Occipital lobe (tissue), 3 donors: ENCODE results near the gene KRTAP9-7. TPM values are rescaled to one million over a fixed set of nuclear protein-coding genes. Genes with fewer than 3 reads are reported as not detected.

Experiments
- DNase-seq: peaks from one replicate; lab custom pipeline; 2025; lab: John Stamatoyannopoulos, UW
- small RNA-seq: library from RNA; depleted of rRNA; stranded (forward); fragments of <200 nt; gene quantifications from one replicate; pipeline ENCODE3, GENCODE V24; 2014
- total RNA-seq: library from RNA; depleted of rRNA; stranded (reverse); fragments of >200 nt; gene quantifications from one replicate; pipeline ENCODE4 v1.2.3, GENCODE V29; 2014

The KRTAP9-7 gene
- total RNA-seq, 1 donor from 2014 or later, result not detected

DNA sequence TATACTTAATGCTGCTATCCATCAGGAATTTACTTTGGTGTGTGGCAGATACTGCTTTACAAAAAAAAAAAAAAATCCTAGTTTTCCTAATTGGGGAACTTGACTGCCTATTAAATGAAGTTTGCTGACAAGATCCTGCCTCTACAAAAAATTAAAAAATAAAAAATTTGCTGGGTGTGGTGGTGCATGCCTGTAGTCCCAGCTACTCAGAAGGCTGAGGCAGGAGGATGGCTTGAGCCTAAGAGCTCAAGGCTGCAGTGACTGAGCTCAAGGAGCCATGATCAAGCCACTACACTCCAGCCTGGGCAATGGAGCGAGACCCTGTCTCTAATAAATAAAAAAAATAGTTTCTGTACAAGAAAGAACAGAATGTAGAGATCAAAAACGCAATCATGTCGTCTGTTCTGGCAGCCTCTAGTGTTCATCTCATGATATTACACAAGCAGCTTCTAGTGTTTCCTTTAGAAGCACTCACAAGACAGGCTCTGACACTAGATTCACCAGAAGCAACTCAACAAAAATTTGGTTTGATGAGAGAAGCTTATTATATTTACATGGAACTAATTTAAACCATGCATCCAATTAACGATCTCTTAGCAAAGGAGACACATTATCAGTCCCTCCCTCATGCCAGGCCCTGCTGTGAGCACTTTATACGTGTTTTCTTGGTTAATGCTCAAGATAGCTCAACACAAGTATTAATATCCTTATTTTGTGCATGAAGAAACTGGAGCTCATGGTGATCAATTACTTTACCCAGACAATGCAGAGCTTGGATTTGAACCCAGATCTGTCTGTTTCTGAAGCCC is 46.8 kb downstream of the KRTAP9-7 start:
- no peak for DNase-seq

DNA sequence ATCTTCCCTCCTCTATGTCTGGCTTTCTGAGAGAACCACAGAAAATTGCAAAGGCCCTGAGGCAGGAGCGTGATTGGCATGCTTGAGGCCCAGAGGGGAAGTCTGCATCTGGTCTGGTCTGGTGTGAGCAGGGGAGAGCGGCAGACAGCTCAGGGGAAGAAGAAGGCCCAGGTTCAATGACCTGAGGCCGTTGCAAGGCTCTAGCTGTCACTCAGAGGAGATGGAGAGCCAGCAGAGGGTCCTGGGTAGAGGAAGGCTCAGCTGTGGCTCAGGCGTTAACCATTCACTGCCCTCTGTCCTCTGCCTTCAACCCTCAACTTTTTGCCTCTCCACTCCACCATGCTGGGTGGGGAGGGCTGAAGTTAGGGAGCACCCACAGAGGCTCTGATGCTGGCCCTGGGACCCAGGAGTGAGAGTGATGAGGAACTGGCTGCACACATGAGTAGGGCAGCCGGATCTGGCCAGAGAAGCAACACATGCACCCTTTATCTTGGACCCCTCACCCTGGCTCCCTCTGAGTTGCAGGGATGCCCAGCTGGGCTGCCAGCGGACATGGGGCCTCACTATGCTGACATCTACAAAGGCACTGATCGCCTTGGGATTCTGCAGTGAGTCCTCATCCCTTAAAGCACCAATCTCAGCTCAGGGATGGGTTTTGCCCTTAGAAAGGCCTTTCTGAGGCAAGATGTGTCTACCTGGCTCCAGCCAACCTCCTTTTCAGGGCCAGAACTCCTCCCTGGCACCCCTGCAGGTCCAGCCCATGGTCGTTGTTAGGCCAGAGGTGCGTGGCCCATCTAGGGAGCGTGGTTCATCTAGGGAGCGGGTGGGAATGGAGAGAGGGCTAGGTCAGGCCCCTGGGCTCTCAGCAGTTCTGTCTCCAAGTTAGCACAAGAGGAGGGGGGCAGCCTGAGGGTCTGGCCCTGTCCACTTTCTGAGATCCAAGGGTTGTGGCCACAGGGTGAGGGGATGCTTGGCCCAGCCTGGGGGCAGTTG is 47.7 kb downstream of the KRTAP9-7 start:
- DNase-seq, result no peak

DNA sequence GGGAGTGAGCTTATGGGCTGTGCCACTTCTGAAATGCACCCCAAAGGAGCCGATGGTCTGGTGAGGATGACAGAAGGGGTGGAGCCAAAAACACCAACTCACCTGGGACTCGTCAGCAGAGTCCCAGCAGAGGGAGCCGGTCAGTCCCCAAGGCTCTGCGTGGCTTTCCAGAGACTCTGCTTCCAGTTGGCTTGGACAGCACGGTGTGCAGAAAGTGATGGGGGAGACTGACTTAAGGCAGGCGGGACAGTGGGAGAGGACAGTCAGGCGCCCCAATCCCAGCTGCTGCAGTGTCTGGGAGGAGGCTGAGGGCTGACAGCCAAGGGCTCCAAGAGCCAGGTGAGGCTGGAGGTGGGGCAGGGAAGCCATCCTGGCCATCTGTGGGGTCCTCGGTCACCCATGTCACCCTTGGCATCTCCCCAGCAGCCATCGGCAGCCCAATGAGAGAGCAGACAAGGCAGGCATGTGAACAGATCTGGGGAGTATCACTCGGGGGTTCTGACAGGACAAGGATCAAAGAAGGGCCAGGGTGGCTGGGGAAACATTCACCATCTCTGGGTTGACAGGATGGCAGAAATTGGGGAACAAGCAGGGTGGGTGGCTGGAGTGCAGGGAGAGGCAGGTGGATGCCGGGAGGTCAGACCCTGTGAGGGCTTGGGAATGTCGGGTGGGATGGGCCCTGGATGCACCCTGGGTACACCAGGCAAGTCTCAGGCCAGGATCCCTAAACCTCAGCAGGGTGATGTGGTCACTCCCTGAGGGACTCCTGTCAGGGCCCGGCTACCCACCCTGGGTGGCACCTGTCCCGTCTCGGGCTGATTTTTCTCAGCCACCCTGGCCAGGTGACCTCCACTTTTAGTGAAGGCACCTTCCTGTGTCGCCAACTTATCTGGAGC is 48.9 kb downstream of the KRTAP9-7 start:
- DNase-seq, result no peak

DNA sequence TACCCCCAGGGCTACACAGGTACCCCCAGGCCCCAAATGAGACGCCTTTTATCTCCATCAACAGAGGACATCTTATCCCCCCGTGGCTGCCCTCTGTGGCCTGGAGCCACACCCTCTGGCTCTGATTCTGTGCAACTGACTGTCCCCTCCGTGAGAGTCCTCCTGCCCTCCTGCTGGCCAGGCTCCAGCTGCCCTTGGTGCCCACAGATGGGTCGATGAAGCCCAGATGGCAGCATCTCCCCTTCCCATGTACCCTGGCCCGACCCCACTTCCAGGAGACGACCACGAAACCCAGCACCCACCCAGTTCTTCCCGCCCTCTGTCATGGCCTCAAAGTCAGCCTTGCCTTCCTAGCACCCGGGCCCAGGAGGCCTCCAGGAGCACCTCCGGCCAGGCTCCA is 49.6 kb downstream of the KRTAP9-7 start:
- no peak for DNase-seq

DNA sequence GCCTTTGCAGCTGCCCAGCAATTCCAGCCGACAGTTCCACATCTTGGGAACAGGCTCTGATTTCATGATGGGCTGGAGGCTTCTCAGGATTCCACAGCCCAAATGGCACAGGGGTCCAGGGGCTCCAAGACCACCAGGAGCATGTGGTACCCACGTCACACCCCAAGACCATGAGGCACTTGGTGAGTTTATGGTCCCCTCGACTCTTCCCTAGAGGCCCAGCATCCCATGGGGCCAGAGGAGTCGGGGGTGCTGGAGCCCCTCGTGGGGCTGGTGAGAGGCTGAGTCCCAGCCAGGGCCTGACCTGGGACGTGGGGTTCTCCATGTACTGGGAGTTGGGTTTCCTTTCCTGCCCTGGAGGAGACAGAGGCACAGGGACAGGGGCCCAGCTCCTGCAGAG is 50.1 kb downstream of the KRTAP9-7 start:
- DNase-seq, result no peak

Small RNAs within 50 kb of the gene (small RNA-seq; reads per million reads assigned to genes)
- not detected for gene KRTAP9-10P

Other genes with a start within 250 kb of the KRTAP9-7 start
- not detected for gene KRTAP1-5, start 248.5 kb upstream of the KRTAP9-7 start, total RNA-seq
- not detected for gene KRTAP1-4, start 245.5 kb upstream of the KRTAP9-7 start, total RNA-seq
- gene KRTAP1-3, start 240.8 kb upstream of the KRTAP9-7 start, total RNA-seq, result not detected
- gene KRTAP1-1, start 234.2 kb upstream of the KRTAP9-7 start, total RNA-seq, result not detected
- gene KRTAP2-1, start 228.4 kb upstream of the KRTAP9-7 start, total RNA-seq, result not detected
- gene KRTAP2-2, start 220.5 kb upstream of the KRTAP9-7 start, total RNA-seq, result not detected
- not detected for gene KRTAP2-3, start 215.6 kb upstream of the KRTAP9-7 start, total RNA-seq
- gene KRTAP2-4, start 209.8 kb upstream of the KRTAP9-7 start, total RNA-seq, result not detected
- not detected for gene KRTAP4-7, start 191.5 kb upstream of the KRTAP9-7 start, total RNA-seq
- gene KRTAP4-8, start 177.6 kb upstream of the KRTAP9-7 start, total RNA-seq, result not detected
- gene KRTAP4-16, start 173.5 kb upstream of the KRTAP9-7 start, total RNA-seq, result not detected
- not detected for gene KRTAP4-9, start 170.3 kb upstream of the KRTAP9-7 start, total RNA-seq
- gene KRTAP4-11, start 157.3 kb upstream of the KRTAP9-7 start, total RNA-seq, result not detected
- gene KRTAP4-12, start 151.5 kb upstream of the KRTAP9-7 start, total RNA-seq, result not detected
- not detected for gene KRTAP4-6, start 135.2 kb upstream of the KRTAP9-7 start, total RNA-seq
- not detected for gene KRTAP4-5, start 125.9 kb upstream of the KRTAP9-7 start, total RNA-seq
- gene KRTAP4-4, start 115.0 kb upstream of the KRTAP9-7 start, total RNA-seq, result not detected
- not detected for gene KRTAP4-3, start 107.5 kb upstream of the KRTAP9-7 start, total RNA-seq
- gene KRTAP4-2, start 97.5 kb upstream of the KRTAP9-7 start, total RNA-seq, result not detected
- not detected for gene KRTAP4-1, start 90.8 kb upstream of the KRTAP9-7 start, total RNA-seq
- gene KRTAP9-1, start 85.8 kb upstream of the KRTAP9-7 start, total RNA-seq, result not detected
- gene KRTAP9-2, start 49.0 kb upstream of the KRTAP9-7 start, total RNA-seq, result not detected
- not detected for gene KRTAP9-3, start 43.2 kb upstream of the KRTAP9-7 start, total RNA-seq
- gene KRTAP9-8, start 37.7 kb upstream of the KRTAP9-7 start, total RNA-seq, result not detected
- not detected for gene KRTAP9-4, start 26.0 kb upstream of the KRTAP9-7 start, total RNA-seq
- gene KRTAP9-9, start 20.3 kb upstream of the KRTAP9-7 start, total RNA-seq, result not detected
- not detected for gene KRTAP9-6, start 10.3 kb upstream of the KRTAP9-7 start, total RNA-seq
- not detected for gene KRTAP29-1, start 27.2 kb downstream of the KRTAP9-7 start, total RNA-seq
- not detected for gene KRTAP16-1, start 33.6 kb downstream of the KRTAP9-7 start, total RNA-seq
- not detected for gene KRTAP17-1, start 40.0 kb downstream of the KRTAP9-7 start, total RNA-seq
- gene KRT33A, start 75.1 kb downstream of the KRTAP9-7 start, total RNA-seq, result not detected
- gene KRT33B, start 94.1 kb downstream of the KRTAP9-7 start, total RNA-seq, result not detected
- 0.31 TPM for gene KRT34, start 106.6 kb downstream of the KRTAP9-7 start, total RNA-seq
- gene KRT31, start 121.9 kb downstream of the KRTAP9-7 start, total RNA-seq, result 0.47 TPM
- gene KRT37, start 148.9 kb downstream of the KRTAP9-7 start, total RNA-seq, result not detected
- gene KRT38, start 165.3 kb downstream of the KRTAP9-7 start, total RNA-seq, result not detected
- gene KRT32, start 191.7 kb downstream of the KRTAP9-7 start, total RNA-seq, result not detected
- gene KRT35, start 205.5 kb downstream of the KRTAP9-7 start, total RNA-seq, result not detected
- not detected for gene KRT36, start 214.2 kb downstream of the KRTAP9-7 start, total RNA-seq
- gene KRT13, start 229.9 kb downstream of the KRTAP9-7 start, total RNA-seq, result 0.78 TPM
- gene KRT15, start 243.2 kb downstream of the KRTAP9-7 start, total RNA-seq, result 0.16 TPM